GM19397 (cell line): ENCODE results near the gene HLA-F.

Source experiments
- ATAC-seq: cut with Tn5 transposase; IDR thresholded peaks from one replicate; pipeline ENCODE4 v1.9.1; 2021; ENCODE audit warnings: mild to moderate bottlenecking, moderate library complexity; ENCODE audit not compliant: unreplicated experiment

The HLA-F gene

DNA sequence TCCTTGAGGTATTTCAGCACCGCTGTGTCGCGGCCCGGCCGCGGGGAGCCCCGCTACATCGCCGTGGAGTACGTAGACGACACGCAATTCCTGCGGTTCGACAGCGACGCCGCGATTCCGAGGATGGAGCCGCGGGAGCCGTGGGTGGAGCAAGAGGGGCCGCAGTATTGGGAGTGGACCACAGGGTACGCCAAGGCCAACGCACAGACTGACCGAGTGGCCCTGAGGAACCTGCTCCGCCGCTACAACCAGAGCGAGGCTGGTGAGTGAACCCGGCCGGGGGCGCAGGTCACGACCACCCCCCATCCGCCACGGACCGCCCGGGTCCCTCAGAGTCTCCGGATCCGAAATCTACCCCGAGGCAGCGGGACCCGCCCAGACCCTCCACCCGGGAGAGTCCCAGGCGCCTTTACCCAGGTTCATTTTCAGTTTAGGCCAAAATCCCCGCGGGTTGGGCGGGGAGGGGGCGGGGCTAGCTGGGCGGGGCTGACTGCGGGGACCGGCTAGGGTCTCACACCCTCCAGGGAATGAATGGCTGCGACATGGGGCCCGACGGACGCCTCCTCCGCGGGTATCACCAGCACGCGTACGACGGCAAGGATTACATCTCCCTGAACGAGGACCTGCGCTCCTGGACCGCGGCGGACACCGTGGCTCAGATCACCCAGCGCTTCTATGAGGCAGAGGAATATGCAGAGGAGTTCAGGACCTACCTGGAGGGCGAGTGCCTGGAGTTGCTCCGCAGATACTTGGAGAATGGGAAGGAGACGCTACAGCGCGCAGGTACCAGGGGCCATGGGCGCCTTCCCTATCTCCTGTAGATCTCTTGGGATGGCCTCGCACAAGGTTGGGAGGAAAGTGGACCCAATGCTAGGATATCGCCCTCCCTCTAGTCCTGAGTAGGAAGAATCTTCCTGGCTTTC lies 693 bp downstream of the HLA-F start:
- peak; percentile 39 for ATAC-seq

DNA sequence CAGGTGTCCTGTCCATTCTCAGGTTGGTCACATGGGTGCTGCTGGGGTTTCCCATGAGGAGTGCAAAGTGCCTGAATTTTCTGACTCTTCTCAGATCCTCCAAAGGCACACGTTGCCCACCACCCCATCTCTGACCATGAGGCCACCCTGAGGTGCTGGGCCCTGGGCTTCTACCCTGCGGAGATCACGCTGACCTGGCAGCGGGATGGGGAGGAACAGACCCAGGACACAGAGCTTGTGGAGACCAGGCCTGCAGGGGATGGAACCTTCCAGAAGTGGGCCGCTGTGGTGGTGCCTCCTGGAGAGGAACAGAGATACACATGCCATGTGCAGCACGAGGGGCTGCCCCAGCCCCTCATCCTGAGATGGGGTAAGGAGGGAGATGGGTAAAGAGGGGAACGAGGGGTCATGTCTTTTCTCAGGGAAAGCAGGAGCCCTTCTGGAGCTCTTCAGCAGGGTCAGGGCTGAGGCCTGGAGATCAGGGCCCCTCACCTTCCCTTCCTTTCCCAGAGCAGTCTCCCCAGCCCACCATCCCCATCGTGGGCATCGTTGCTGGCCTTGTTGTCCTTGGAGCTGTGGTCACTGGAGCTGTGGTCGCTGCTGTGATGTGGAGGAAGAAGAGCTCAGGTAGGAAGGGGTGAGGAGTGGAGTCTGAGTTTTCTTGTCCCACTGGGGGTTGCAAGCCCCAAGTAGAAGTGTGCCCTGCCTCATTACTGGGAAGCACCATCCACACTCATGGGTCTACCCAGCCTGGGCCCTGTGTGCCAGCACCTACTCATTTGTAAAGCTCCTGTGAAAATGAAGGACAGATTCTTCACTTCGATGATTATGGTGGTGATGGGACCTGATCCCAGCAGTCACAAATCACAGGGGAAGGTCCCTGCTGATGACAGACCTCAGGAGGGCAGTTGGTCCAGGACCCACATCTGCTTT lies 2.0 kb downstream of the HLA-F start:
- ATAC-seq, result no peak

DNA sequence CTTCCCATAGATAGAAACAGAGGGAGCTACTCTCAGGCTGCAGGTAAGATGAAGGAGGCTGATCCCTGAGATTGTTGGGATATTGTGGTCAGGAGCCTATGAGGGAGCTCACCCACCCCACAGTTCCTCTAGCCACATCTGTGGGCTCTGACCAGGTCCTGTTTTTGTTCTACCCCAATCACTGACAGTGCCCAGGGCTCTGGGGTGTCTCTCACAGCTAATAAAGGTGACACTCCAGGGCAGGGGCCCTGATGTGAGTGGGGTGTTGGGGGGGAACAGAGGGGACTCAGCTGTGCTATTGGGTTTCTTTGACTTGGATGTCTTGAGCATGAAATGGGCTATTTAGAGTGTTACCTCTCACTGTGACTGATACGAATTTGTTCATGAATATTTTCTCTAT lies 2.8 kb downstream of the HLA-F start:
- ATAC-seq, result no peak

DNA sequence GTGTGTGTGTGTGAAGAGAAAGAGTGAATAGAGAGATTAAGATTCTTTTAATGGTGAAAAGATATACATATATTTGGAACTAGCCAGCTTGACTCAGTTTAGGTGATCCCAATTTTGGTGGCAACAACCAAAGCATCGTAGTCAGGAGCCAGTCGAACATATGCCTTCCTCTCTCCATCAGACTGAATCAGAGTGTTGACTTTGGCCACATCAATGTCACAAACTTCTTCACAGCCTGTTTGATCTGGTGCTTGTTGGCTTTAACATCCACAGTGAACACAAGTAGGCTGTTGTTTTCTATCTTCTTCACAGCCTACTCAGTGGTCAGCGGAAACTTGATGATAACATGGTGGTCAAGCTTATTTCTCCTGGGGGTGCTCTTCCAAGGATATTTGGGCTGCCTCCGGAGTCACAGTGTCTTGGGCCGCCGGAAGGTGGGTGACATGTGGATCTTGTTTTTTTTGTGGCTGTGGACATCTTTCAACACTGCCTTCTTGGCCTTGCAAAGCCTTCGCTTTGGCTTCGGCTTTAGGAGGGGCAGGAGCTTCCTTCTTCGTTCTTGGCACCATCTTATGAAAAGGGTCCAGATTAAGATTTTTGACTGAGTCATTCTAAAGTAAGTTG lies 3.4 kb downstream of the HLA-F start:
- ATAC-seq, result no peak

DNA sequence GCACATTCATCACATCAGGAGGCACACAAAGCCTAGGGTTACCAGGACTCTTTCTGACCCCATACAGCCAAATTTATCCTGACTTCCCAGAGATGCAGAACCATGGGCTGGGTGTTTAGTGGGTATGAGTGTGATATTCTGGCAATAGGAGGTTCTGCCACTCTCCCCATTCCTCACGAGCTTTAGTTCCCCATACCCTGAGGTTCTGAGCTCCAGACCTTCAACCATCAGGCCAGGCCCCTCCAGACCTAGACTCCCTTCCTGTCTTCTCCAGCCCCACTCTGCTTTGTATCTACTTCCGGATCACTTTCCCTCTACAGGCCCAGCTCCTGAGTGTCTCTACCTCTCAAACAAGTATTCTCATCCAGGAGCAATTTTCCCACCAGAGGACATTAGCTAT lies 4.4 kb downstream of the HLA-F start:
- ATAC-seq, result no peak

DNA sequence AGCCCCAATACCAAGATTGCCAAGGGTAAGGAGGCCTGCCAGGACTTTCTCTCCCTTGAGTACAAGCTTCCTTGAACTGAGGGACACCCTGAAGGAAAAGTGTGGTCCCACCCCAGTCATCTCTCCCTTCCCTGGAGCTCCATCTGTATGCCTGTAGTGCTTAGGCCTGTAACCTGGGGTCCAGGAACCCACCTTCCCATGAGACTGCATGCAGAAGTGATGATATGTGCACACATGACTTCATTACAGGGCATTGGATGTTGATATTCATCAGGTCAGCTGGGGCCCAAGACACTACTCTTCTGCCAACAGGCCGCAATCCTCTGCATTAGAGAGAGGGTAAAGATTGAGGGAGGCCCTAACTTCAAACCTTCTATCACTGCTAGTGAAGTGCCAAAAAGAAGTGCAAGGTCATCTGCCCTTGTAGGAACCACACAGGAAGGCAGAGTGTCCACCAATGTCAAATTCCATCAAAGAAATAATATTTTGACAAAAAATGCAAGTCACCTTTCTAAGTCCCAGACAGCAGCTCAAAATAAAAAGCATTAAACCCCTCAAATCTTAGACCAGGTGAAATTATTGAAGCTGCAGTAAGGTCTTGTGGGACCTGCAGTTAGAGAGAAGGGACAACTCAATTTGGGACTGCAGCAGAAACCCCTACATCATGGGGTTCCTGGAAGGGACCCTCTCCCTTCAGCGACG lies 5.1 kb downstream of the HLA-F start:
- no peak for ATAC-seq

DNA sequence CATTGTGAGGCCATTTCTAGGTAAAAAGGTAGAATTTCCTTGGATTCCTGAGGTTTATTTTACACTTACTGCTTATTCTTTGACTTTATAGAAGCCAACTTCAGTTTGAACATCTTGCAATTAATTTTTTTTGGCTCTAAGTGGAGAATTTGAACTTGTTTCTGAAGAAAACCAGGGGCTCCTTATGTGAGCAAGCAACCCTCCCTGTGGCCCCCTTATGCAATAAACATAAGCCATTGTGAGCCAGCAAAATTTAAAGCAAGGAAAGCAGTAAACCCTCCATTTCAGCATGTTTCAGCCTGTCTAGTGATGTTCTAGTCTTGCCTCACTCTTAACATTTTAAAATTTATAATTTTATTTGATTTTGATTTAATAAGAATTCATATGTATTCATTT lies 5.6 kb downstream of the HLA-F start:
- ATAC-seq, result no peak

DNA sequence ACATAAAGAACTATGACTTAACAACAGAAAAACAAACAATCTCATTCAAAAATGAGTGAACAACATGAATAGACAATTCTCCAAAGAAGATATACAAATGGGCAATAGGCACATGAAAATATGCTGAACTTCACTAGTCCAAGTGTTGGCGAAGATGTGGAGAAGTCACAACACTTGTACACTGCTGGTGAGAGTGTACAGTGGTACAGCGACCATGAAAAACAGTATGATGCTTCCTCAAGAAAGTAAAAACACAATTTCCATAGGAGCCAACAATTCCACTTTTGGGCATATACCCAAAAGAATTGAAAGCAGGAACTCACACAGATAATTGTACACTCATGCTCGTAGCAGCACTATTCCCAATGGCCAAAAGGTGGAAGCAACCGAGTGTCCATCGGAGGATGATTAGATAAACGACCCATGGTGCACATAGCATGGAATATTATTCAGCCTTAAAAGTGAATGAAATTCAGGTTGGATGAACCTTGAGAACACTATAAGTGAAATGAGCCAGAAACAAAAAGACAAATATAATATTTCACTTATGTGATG lies 6.6 kb downstream of the HLA-F start:
- no peak for ATAC-seq

DNA sequence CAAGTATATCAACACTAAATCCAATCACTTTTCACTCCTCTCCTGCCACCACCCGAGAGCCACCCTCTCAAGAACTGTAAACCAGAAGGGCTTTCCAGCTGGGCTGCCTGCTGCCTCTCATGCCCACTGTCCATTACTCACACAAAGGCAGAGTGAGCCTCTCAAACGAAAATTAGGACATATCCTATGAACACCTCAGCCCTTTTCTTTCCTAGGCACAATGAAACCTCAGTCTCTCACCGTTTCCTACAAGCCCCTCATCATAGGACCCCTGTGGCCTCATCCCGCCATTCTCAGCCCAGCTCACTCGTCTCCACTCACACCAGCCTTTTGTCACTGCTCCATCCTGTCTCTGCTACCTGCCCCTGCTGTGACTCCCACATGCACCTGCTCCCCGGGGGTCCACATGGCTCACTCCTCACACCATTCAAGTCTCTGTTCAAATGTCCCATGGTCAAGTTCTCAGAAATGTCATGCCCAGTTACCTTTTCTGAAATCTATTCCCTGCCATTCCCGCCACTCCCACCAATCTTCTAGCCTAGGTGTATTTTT lies 7.4 kb downstream of the HLA-F start:
- no peak for ATAC-seq

DNA sequence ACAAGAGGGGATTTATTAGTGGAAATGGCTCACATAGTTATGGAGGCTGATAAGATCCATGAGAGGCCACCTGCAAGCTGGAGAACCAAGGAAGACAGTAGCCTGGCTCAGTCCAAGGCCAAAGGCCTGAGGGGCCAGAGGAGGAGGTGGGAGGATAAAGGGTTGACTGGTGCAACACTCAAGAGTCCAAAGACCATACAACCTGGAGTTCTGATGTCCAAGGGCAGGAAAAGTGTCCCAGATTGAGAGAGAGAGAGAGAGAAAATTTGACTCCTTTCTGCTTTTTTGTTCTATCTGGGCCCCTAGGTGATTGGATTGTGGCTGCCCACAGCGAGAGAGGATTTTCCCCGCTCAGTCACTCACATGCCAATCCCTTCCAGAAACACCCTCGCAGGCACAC lies 8.0 kb downstream of the HLA-F start:
- ATAC-seq, result no peak

DNA sequence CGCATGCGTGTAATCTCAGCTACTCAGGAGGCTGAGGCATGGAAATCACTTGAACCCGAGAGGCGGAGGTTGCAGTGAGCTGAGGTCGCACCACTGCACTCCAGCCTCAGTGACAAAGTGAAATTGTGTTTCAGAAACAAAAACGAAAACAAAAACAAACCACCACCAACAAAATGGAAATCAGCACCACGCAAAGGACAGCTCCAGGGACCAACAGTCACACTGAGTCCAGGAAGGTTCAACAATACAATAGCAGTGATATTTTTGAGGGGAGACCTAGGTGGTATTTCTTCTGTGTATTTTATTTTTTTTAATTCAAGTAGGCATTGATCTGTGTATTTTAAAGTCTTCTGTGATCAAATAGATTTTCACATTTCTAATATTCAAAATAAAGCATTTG lies 9.8 kb downstream of the HLA-F start:
- ATAC-seq, result no peak

DNA sequence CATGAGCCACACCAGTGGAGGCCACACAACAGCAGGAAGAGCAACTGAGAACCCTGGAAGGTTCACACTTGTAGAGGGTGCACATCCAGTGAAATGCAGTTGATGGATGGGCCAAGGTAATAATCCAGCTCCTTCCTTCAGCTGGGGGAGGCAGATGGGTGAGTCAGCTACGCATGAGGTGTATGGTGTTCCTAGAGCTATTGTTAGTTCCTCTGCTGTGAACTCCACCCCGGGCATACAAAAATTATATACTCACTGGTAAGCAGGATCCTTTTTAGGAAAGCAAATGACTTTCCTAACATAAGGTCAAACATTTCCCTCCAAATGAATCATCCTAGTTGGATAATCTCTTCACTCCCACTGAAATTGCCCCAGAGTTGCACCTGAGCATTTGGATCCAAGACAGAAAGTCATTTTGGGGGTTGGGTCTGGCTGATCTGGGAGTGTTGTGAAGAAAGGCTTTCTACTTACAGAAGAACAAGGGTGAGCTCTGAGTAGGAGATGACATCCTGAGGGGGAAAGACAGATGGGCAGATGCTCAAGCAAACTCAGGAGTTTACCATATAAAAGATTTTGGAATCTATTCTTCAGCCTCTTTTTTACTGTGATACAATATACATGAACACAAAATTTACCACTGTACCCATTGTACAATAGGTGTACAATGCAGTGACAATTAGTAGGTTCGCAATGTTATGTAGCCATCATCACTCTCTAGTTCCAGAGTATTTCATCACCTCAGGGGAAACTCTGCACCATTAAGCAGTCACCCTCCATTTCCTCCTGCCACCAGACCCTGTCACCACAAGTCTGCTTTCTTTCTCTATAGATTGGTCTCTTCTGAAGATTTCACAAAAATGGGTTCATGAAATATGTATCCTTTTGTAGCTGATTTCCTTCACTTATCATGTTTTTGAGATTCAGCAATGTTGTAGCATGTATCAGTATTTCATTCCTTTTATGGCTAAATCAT lies 11.1 kb downstream of the HLA-F start:
- ATAC-seq, result no peak

DNA sequence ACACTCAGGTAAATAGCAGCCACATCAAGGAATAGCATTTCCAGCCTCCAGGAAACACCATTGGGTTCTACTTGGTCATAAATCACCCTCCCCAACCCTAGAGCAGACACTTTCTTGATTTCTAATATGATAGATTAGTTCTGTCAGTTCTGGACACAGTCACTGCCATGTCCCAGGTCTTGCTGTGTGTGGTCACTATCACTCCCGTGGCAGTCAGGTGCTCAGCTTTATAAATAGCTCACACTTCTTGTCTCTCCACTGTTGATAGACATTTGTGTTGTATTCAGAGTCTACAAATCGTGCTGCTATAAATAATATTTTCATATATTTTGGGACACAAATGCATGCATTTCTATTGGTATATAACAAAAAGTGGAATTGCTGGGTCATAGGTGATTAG lies 13.3 kb downstream of the HLA-F start:
- no peak for ATAC-seq

DNA sequence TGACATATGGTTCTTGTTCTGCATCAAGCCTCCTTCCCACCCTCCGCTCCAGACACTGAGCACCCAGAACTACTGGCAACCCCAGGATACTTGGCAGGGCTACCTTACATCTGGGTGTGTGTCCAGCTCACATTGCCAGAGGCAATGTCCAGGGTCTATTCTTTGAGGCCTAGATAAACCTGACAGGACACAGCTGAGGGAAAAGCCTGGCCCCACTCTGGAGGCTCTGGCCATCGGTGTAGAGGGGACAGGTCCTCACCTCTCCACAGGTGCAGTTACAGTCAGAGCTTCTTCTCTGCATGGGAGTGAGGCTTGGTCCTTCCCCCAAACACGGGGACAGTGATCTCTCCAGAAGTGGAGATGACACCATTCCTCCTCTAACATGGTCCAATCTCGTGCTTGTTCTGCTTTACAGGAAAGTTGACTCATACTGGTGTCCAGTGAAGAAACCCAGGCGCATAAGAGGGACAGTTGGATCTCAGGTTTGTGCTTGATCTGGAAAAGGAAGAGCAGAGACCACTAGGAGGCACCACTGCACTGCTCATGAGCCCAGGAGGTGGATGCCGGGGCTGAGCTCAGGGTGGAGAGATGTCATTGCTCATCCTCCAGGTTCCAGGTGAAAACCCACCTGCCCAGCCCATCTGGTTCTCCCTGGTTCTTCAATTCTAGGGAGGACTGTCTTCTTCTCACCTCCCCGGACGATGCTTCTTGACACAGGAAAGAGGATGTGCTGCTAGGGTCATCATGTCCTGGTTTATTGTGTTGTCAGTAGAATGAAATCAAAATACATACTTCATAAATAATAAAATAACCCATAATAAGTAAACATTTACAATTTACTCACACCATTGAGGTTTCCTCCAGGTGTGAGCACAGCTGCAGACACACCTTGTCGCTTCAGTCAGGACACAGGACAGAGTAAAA lies 14.7 kb downstream of the HLA-F start:
- ATAC-seq, result no peak

DNA sequence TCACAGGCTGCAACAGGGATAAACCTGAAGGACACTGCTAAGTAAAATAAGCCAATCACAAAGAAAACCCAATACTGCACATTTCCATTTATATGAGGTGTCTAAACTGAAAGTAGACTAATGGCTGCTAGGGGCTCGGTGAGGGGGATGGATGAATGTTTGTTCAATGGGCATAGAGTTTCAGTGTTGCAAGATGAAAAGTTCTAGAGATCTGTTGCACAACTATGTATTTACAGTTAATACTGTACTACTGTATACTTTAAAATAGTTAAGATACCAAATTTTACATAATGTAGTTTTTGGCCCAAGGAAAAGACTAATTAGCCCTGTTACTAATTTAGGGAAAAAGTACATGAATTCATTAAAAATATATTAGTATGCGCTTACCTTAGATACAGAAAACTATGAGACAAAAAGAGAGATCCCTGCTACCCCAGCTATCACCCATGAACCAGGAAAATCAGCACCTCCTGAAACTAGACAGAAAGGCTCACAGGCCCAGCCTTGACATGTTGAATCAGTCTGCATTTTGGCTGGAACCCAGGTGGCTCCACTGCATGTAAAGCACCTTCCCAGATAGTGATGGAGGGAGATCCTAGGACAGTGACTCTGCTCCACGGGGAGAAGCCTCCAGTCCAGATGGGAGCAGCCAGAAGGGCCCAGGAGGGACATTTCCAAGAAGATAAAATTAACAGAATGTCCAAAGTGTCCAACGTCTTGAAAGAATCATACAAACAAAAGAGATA lies 16.1 kb downstream of the HLA-F start:
- no peak for ATAC-seq

DNA sequence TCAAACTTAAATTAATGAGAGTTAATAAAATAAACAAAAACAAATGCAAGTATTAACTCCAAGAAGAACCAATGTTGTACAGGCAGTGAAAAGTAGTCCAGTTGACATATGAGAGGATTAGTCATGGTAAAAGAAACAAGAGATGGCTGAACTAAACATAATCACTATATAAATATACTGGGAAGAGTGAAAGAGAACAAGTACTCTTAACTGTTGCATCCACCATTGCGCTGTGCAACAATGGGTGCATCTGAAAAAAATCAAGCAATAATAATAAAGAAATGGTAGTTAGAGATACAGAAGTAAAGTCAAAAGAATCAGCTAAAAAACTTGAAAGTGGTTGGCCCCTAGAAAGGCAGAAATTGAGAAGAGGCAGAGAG lies 16.6 kb downstream of the HLA-F start:
- no peak for ATAC-seq

DNA sequence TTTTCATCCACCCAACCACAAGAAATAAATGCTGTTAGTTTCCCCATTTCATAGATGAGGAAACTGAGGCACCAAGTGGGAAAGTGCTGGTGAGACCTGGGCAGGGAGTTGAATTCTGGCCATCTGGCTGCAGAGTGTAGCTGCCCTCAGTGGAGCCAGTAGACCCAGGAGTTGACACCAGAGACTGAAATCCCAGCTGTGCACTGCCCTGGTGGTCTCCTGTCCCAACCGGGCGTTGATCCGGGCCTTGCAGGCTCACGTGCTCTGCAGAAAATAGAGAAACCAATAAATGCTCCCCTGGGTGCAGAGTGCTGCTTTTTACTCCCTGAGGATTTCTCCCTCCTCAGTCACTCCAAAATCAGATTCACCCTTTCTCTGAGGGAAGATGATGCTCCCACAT lies 18.4 kb downstream of the HLA-F start:
- no peak for ATAC-seq
